ENCODE measurements around the gene CSF1.

- TF ChIP-seq CTCF (IDR thresholded peaks at IDR 0.05), result no peak
- TF ChIP-seq EP300 (IDR thresholded peaks at IDR 0.05), result no peak
These were observed 20.3 kb upstream of the CSF1 start for GRCh38 chr1:109890115-109890953.

Measured in ovary (tissue), 3 donors.